NT2/D1 (cell line): ENCODE data around the gene CIC.
A peak's percentile ranks its signal among the peaks of the same experiment; 100 is the strongest.

Source experiments
- DNase-seq: peaks from one replicate; pipeline ENCODE4 v3.0.0-alpha.2; 2011; ENCODE audit warnings: low read depth, low spot score
- H3K27me3 ChIP-seq: 2 replicates; pipeline ENCODE4 v1.6.0; 2011; ENCODE audit warnings: mild to moderate bottlenecking; ENCODE audit not compliant: insufficient read length, insufficient read depth
- H3K36me3 ChIP-seq: 2 replicates; pipeline ENCODE4 v1.6.1; 2011; ENCODE audit warnings: mild to moderate bottlenecking, low read length, mixed read lengths; ENCODE audit not compliant: insufficient read depth, insufficient read length
- H3K4me1 ChIP-seq: 2 replicates; pipeline ENCODE4 v1.5.1; 2011; ENCODE audit not compliant: insufficient read depth, insufficient read length
- H3K4me3 ChIP-seq: 2 replicates; pipeline ENCODE4 v1.5.1; 2011; ENCODE audit warnings: low read depth; ENCODE audit not compliant: insufficient read length
- H3K9ac ChIP-seq: 2 replicates; pipeline ENCODE4 v1.6.0; 2011; ENCODE audit warnings: low read depth; ENCODE audit not compliant: insufficient read length
- H3K9me3 ChIP-seq: 2 replicates; pipeline ENCODE4 v1.5.1; 2011; ENCODE audit warnings: mild to moderate bottlenecking, low read length; ENCODE audit not compliant: insufficient read depth
- SUZ12 ChIP-seq: IDR thresholded peaks from 2 replicates; pipeline ENCODE4 v1.6.1; 2011; ENCODE audit not compliant: insufficient read length, insufficient read depth; ENCODE audit errors: extremely low read depth
- YY1 ChIP-seq: IDR thresholded peaks from 2 replicates; pipeline ENCODE4 v1.6.1; 2011; ENCODE audit not compliant: insufficient read length, insufficient read depth
- ZNF274 ChIP-seq: IDR thresholded peaks from 2 replicates; pipeline ENCODE4 v1.6.1; 2011; ENCODE audit warnings: mild to moderate bottlenecking, low read depth, low read length

Gene CIC

GRCh38 chr19:42306646-42307045, 37.6 kb downstream of the CIC start:
- no peaks in the 10 kb centered on the region for H3K9me3 ChIP-seq
- H3K4me1 ChIP-seq: peaks cover 6% of the 10 kb centered on the region
- H3K36me3 ChIP-seq: no peaks in the 10 kb centered on the region
- no peaks in the 10 kb centered on the region for H3K27me3 ChIP-seq
- no peak for DNase-seq
- H3K4me3 ChIP-seq: no peak overlapping the region
- H3K9ac ChIP-seq: no peak overlapping the region
- no peak for TF ChIP-seq SUZ12
- TF ChIP-seq ZNF274: no peak
- no peak for TF ChIP-seq YY1

DNA sequence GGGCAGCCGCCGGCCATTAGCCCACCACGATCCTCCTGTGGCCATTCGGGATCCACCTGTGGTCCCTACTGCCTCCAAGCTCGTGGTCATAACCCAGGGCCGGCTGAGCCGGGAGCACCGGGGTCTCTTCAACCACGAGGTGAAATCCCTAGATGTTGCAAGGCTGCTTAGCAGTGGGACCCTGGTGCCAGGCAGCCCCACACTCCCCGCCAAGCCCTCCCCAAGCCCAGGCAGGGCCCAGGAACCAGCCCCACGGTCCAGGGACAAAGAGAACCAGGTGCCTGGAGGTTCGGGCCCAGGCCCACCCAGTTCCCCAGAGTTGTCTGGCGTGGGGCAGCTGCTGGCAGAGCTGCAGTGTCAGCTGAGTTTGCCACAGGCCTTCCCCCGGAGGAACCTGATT, 40.6 kb downstream of the CIC start:
- Histone ChIP-seq H3K4me1 (no peaks in the 10 kb centered on the region), H3K4me3 (no peak overlapping the region), H3K27me3 (peaks cover 18% of the 10 kb centered on the region), H3K9me3 (no peaks in the 10 kb centered on the region), H3K9ac (no peak overlapping the region), H3K36me3 (no peaks in the 10 kb centered on the region)
- no peak for DNase-seq
- no peak for TF ChIP-seq ZNF274
- TF ChIP-seq SUZ12: no peak
- no peak for TF ChIP-seq YY1

DNA sequence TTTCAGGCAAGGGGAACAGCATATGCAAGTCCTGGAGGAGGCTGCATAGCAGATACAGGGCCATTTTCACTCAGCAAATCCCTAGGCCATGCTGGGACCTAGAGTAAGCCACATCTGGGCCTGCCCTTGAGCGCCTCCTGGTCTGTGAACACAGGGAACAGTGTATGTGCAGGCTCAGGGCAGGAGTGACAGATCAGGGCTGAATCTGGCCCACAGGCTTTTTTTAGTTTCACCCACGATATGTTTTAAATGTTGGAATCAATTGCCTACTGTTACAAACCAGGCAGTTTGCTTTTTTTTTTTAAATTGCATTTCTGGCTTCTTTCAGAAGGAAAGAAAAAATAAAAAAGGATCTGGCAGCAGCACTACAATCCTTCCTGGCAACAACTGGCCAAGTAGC, 42.6 kb downstream of the CIC start:
- DNase-seq: no peak
- Histone ChIP-seq H3K4me3 (no peak overlapping the region), H3K36me3 (no peaks in the 10 kb centered on the region), H3K9me3 (no peaks in the 10 kb centered on the region), H3K4me1 (no peaks in the 10 kb centered on the region), H3K9ac (no peak overlapping the region), H3K27me3 (peaks cover 24% of the 10 kb centered on the region)
- TF ChIP-seq SUZ12 (no peak), ZNF274 (no peak), YY1 (no peak)

- Histone ChIP-seq H3K9ac (no peak overlapping the region), H3K9me3 (no peaks in the 10 kb centered on the region), H3K4me1 (no peaks in the 10 kb centered on the region), H3K4me3 (no peak overlapping the region), H3K27me3 (peaks cover 24% of the 10 kb centered on the region), H3K36me3 (no peaks in the 10 kb centered on the region)
- DNase-seq: no peak
- TF ChIP-seq SUZ12 (no peak), ZNF274 (no peak), YY1 (no peak)
Measured at GRCh38 chr19:42312370-42312769, 43.3 kb downstream of the CIC start.

- Histone ChIP-seq H3K4me1 (no peaks in the 10 kb centered on the region), H3K4me3 (peak within 1 kb of the TSS; percentile 36), H3K27me3 (peaks cover 24% of the 10 kb centered on the region), H3K36me3 (no peaks in the 10 kb centered on the region), H3K9ac (no peak within 1 kb of the TSS), H3K9me3 (no peaks in the 10 kb centered on the region)
- TF ChIP-seq ZNF274 (no peak), SUZ12 (no peak), YY1 (no peak)
- no peak for DNase-seq
Measured at GRCh38 chr19:42313096-42313839, 44.2 kb downstream of the CIC start, which contains the start of gene TMEM145. TSS of gene TMEM145 (plus strand) at chr19:42313309. CDS start at chr19:42313377, 68 bp downstream.

DNA sequence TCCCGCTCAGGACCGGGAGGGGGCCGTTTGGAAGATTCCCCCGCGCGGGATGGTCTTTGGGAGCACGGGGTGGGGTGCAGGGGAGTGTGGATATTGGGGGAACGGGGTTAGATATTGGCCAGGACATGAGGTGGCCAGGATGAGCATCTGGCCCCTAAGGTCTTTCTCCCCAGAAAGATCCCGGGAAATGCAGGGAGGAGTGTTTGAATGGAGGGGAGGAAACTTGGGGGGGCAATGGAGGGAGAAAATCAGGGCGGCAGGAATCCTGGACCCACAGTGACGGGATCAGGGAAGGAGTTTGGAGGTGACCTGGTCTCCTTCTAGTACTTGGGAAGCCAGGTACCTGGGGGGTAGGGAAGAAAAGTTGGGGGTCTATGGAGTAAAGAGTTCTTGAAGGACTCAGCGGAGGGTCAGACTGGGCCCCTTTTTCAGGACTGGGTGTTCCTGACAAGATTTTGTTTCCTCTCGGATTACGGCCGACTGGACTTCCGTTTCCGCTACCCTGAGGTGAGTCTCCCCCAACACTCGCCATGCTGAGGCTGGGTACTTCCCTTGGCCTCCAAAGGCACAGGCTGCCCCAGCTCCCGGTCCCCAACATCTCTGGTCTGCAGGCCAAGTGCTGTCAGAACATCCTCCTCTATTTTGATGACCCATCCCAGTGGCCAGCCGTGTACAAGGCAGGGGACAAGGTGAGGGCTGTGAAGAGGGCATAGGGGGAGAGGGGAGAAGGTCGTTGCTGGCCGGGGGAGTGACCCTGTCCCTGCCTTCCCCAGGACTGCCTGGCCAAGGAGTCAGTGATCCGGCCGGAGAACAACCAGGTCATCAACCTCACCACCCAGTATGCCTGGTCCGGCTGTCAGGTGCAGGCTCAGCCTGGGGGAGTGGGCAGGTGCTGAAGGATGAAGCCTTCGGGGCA, 45.0 kb downstream of the CIC start:
- H3K27me3 ChIP-seq: peaks cover 24% of the 10 kb centered on the region
- H3K36me3 ChIP-seq: no peaks in the 10 kb centered on the region
- no peaks in the 10 kb centered on the region for H3K9me3 ChIP-seq
- TF ChIP-seq SUZ12 (no peak), YY1 (no peak)
- H3K4me3 ChIP-seq: peak overlapping the region; percentile 36
- no peak for DNase-seq
- no peaks in the 10 kb centered on the region for H3K4me1 ChIP-seq
- H3K9ac ChIP-seq: no peak overlapping the region

DNA sequence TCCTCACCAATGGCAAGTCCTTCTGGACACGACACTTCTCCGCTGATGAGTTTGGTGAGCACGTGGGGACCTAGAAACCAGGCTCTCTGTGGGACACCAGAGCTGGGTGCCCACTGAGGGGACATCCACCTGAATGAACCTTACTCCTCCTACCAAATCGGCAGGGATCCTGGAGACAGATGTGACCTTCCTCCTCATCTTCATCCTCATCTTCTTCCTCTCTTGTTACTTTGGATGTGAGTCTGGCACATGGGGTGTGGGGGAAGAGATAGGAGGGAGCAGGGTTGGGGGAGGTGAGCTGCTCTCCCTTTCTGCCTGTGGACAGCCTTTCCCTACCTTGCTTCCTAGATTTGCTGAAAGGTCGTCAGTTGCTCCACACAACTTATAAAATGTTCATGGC, 46.0 kb downstream of the CIC start:
- Histone ChIP-seq H3K27me3 (peaks cover 24% of the 10 kb centered on the region), H3K4me1 (no peaks in the 10 kb centered on the region), H3K9ac (no peak overlapping the region), H3K4me3 (no peak overlapping the region), H3K9me3 (no peaks in the 10 kb centered on the region), H3K36me3 (no peaks in the 10 kb centered on the region)
- no peak for DNase-seq
- no peak for TF ChIP-seq ZNF274
- TF ChIP-seq SUZ12: no peak
- TF ChIP-seq YY1: no peak
